NOMO-1 treated with dmso at 0.1 percent for 144 hours (cell line): Measurements from ENCODE around the gene LDLRAD4.
A peak's percentile ranks its signal among the peaks of the same experiment; 100 is the strongest.

Experiments
- DNase-seq: peaks from one replicate; lab custom pipeline; 2025; ENCODE audit not compliant: unreplicated experiment; lab: John Stamatoyannopoulos, UW

Gene LDLRAD4

GRCh38 chr18:13580991-13581390, 362.4 kb downstream of the LDLRAD4 start:
- DNase-seq, result no peak

DNA sequence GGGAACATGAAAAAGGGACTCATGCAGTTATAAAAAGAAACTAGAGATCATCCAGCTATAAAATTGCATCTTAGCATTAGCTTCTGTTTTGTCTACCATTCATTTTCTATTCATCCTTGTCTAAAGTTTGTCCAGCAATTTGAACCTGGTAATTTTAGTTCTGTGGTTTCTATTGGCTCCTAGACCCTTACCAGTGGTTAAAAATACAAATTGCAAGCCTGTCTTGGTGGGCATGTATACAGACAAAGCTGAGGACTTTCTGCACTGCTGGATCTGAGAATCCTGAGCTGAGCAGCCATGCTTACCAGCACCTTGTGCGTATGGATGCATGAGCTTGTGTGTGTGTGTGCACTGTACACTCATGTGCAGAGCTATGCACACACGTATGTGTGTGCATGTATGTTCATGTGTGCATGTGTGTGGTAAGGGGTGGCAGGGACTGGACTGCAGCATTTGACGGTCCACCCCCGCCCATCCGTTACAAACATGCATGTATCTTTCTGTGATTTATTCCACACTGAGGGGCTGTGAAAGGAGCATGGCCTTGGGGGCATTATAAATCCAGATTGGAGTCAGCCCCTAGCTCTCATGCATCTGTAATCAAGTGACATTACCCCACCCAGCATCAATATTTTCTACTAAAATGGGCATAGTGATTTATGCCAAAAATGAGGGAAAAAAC, 363.1 kb downstream of the LDLRAD4 start:
- no peak for DNase-seq

GRCh38 chr18:13582178-13582670, 363.7 kb downstream of the LDLRAD4 start:
- no peak for DNase-seq

DNA sequence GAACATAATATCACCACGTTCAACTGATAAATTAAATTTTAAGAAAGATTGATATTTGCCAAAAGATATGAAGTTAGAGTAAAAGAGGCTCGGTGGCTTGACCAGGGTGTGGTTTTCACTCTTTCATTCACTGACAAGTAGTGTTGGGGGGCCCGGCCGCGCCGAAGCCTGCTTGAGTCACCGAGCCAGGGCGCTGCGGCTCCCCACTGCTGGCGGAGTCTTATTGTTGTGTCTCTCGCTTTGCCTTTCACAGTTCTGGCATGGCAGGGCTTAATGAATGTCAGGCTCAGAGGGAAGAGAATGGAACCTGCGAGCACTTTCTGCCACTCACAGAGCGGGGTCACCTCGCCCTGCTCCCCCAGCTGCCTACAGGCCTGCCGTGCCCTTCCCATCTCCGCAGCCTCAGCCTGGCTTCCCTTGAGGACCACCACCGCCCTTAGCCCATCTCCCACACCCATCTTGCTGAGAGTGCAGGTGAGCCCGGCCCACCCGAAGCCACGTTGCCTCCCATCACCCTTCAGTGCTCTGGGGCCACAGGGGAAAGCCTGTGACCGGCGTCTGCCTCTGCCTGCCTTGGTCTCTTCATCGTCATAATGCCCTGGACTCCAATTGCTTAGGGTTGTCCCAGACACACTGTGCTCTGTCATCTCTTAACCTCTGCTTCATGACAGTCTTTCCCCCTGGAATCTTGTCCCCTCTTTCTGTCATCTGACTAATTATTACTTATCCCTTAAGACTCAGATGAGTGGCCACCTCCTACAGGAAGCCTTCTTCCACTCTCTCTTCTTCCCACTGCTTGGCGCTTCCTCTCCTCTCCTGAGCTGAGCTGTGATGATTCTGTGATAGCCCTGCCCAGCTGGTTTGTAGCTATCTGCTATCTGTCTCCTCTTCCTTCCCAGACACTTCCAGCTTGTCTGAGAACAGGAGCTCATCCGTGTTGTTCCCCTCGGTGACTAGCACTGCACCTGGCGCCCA, 365.3 kb downstream of the LDLRAD4 start:
- no peak for DNase-seq

GRCh38 chr18:13584825-13585224, 366.3 kb downstream of the LDLRAD4 start:
- no peak for DNase-seq

- peak; percentile 34 for DNase-seq
Measured at GRCh38 chr18:13585379-13586153, 367.0 kb downstream of the LDLRAD4 start.

GRCh38 chr18:13587001-13587400, 368.4 kb downstream of the LDLRAD4 start:
- no peak for DNase-seq

DNA sequence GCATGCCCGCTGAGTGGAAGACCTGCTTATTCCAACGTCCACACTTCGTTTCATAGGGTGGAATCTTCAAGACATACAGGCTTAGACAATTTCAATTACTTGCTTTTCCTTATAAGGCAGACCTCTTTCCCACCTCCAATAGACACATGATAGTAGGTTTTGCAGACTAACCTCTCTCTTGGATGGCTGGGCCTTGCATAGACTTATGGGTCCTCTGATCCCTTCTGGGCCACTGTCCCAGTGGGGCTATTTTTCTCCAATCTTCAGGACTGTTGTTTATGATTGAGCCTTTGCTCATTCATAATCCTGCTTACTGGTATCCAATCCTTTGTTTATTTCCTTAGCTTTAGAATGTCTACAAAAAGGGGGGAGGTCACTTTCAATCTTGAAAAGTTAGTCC, 368.9 kb downstream of the LDLRAD4 start:
- no peak for DNase-seq

GRCh38 chr18:13587937-13588336, 369.4 kb downstream of the LDLRAD4 start:
- no peak for DNase-seq

GRCh38 chr18:13589316-13589715, 370.8 kb downstream of the LDLRAD4 start:
- no peak for DNase-seq

DNA sequence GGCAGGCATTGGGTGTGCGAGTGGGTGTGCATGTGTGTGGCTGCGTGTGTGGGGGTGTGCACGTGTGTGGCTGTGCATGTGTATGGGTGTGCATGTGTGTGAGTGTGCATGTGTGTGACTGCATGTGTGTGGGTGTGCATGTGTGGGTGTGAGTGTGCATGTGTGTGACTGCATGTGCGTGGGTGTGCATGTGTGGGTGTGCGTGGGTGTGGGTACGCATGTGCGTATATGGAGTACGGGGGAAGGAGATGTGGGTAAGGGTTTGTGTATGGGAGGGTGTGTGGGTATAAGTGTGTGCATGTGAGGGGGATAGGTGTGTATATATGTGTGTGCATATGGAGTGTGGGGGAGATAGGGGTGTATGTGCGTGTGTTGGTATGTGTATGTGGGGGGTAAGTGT, 371.4 kb downstream of the LDLRAD4 start:
- no peak for DNase-seq

DNA sequence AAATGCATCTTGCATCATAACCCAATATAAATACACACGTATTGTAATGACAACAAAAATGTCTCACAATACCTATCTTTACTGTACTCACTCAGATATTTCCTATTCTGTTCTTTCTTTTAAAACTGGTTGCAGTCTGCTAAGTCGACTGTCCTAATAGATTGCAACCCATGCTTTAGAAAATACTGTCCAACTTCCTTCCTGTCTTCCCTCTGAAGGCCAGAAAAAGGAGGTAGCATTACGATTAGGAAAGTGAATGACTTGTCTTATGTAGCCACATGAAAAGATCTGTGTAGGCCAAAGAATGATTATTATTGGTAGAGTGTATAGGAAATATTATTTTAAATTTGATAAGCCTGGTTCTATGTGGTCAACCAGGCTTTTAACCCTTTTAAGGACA, 373.7 kb downstream of the LDLRAD4 start:
- no peak for DNase-seq

- no peak for DNase-seq
Measured at GRCh38 chr18:13594551-13594950, 376.0 kb downstream of the LDLRAD4 start.

GRCh38 chr18:13597068-13597467, 378.5 kb downstream of the LDLRAD4 start:
- DNase-seq, result no peak

- no peak for DNase-seq
Measured at GRCh38 chr18:13598591-13598990, 380.0 kb downstream of the LDLRAD4 start.

- DNase-seq, result no peak
Measured at GRCh38 chr18:13599031-13599430, 380.5 kb downstream of the LDLRAD4 start.

GRCh38 chr18:13603304-13604019, 384.9 kb downstream of the LDLRAD4 start:
- DNase-seq, result no peak

DNA sequence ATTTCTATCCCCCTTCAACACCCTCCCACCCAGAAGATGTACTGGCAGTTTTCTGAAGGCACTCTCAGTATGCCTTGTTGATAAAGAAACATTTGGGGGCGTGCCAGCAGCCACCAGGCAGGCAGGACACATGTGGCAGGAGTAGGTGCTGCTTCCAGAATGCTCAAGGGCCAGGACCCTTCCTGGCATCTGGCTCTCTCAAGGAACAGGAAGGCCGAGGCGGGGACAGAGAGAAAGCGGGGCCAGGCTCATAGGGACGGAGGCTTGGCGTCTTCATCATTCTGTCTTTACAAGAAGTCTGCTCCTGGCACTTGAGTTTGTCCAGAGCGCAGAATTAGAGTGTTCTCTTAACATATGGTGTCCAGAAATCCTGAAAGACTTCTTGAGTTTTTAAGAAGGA, 386.2 kb downstream of the LDLRAD4 start:
- no peak for DNase-seq

GRCh38 chr18:13605477-13605876, 386.9 kb downstream of the LDLRAD4 start:
- DNase-seq, result no peak

DNA sequence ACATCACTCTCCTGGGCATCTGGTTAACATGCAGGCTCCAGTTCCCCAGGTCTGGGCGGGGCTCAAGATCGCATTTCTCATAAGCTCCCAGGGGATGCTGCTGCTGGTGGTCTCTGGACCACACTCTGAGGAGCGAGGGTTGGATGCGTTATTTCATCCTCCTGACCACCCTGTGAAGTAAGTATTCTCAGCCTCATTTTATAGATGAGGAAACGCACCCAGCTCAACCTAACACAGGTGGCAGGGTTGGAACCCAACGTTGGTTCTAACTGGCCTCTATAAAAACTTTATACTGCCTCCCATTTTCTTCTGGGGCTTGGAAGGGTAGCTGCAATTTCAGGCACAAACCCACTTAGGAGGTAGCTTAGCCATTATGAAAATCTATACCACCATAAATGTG, 387.3 kb downstream of the LDLRAD4 start:
- DNase-seq, result no peak
